HG03521 (cell line): ENCODE results near the gene ELMO1.
"Not testable (repeated sequence)": the region's sequence is repeated elsewhere in the genome, so short reads cannot be mapped to it uniquely, and the experiment has no call there.

Experiments used
- ATAC-seq: cut with Tn5 transposase; IDR thresholded peaks from one replicate; pipeline ENCODE4 v1.9.1; 2021; ENCODE audit warnings: mild to moderate bottlenecking, moderate library complexity; ENCODE audit not compliant: unreplicated experiment

ELMO1 gene

GRCh38 chr7:37149773-37150124 is 298.9 kb downstream of the ELMO1 start:
- ATAC-seq, result no peak

GRCh38 chr7:37149051-37149772 is 299.5 kb downstream of the ELMO1 start:
- no peak for ATAC-seq

DNA sequence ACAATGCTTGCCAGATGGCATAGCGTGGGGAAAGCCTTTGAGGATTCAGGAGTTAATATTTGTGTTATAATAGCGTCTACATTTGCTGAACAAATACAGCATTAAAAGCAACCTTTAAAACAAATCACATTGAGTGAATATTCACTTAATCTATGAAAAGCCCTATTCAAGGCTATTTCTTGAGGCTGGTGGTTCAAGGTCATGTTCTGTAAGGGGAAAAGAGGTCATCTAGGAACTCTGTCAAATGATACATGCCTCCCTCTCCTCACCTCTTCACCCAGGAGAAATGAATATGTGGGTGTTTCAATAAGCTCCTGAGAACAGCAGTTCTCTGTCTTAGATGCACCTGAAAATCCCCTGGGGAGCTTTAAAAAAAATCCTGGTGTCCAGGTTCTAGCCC is 303.0 kb downstream of the ELMO1 start:
- ATAC-seq, result no peak

- no peak for ATAC-seq
Measured at GRCh38 chr7:37144423-37144822, 304.2 kb downstream of the ELMO1 start.

GRCh38 chr7:37142958-37143357 is 305.7 kb downstream of the ELMO1 start:
- no peak for ATAC-seq

DNA sequence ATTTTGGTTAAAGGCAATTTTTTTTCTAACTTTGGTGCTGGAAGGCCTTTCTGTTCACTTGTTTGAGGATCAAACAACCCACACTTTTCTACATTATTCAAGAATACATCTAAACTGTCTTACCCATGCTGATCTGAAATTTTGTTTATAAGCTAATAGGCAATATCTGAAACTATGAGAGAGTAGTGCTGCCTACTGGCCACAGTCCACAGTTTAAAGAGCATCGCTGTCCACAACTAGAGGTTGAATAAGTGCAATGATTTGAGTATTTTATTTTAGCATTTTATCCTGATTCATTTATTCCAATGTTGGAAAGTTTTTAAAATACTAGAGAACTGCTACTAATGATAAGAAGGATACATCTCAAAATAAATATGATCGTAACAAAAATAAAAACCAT is 306.9 kb downstream of the ELMO1 start:
- ATAC-seq, result no peak

GRCh38 chr7:37133902-37134301 is 314.8 kb downstream of the ELMO1 start:
- ATAC-seq, result not testable (repeated sequence)

DNA sequence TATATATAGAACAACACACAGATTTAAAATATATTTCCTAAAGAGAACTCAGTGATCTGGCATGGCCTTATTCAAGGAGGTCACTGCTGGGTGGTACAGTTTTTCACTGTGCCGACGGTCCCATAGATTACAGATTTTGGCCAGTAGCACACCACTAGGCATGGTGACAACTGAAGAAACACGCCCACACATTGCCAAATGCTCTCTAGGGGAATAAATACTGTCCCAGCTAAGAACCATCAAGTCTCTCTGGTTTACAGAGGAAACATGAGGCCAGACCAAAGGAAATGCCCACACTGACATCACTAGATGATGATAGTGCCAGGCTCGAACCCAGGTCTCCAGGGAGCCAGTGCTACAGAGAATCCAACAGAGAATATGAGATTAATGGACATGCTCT is 316.8 kb downstream of the ELMO1 start:
- ATAC-seq, result no peak

DNA sequence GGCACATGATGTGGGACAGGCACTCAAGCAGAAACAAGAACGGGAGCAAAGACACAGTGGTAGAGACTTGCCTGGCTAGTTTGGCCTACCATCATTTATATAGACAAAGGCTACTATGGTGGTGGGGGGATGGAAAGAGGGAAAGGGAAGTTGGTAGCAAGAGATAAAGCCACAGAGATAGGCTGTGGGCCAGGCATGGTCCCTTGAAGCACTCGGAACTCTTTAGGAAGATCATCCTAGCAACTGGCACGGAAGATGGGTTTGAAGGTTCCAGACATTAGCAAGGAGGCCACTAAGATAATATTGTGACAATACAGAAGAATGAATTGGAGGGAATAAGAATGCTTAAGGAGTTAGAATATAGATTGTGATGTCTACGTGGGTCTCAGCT is 319.6 kb downstream of the ELMO1 start:
- no peak for ATAC-seq

GRCh38 chr7:37128327-37129034 is 320.2 kb downstream of the ELMO1 start:
- ATAC-seq, result no peak

DNA sequence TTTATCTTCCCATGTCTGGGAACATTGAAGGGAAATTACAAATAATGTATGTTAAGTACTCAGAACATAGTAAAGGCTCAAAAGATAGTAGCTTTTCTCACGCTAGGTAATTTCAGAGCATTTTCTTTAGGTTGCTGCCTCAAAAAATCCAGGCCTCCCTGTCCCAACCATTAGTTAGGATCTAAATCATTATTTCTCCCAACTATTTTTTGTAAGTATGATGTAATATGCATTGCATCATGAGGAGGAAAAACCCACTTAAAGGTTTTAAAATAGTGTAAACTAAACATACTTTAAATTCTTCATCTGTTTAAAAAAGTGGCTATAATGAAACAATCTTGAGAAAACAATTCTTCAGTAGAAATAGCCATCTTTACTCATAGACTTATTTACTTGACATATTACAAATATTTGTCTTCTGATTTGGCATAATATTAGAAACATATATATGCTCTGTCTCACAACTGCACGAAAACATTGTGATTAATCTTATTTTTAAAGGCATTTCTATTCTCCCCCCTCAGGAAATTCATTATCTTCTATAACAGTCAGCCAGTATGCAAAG is 329.3 kb downstream of the ELMO1 start:
- no peak for ATAC-seq

DNA sequence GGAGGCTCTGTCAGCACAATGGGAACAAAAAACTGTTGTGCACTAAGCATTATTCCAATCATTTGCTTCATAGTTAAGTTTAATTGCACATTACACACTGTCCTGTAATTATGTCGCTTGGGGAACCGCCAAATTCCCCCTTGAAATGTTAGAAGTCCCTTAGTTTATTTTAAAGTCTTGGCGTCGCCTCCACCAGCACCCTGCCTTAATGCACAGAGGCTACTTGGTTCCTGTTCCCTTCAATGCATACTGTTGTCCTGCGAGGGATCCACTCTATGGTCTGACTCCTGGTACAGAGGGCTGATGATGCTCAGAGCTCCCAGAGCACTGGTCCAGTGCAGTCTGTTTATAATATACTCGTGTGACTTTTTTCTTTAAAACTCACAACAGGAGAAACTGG is 330.7 kb downstream of the ELMO1 start:
- ATAC-seq, result no peak

- no peak for ATAC-seq
Measured at GRCh38 chr7:37117292-37117691, 331.4 kb downstream of the ELMO1 start.

GRCh38 chr7:37116093-37116701 is 332.5 kb downstream of the ELMO1 start:
- no peak for ATAC-seq

GRCh38 chr7:37113661-37114355 is 334.9 kb downstream of the ELMO1 start:
- no peak for ATAC-seq

GRCh38 chr7:37112876-37113275 is 335.8 kb downstream of the ELMO1 start:
- ATAC-seq, result no peak

DNA sequence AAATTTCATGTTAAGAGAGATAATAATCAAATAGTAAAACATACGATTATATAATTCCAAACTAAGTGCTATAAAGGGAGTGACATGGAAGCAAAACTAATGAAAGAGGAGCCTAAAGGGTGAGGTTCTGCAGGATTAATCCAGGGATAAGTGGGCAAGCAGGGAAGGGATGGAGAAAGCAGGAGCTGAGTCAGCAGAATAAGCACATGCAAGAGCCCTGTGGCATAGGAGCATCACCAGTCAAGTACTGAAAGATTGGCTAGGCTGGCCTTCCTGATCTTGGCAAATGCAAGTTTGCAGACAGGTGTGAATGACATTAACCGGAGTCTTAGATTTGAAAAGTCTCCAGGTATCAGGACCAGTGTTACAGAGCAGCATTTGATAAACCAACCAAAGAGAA is 336.4 kb downstream of the ELMO1 start:
- ATAC-seq, result no peak

DNA sequence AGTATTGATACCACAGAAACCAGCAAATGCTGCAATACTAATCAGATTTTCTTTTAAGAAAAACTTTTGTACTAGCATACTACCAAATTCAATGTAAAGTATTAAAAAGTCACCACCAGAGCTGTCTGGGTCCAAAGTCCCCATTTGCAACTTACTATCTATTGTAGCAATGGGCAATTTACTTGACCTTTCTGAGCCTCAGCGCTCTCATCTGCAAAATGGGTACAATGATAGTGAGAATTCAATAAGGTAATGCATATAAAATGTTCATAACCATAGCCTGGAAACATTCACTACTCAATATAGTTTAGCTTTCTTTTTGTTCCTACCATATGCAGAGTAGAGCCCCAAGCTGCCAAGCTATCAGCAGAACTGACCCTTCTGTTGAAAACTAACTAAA is 337.2 kb downstream of the ELMO1 start:
- ATAC-seq, result no peak

GRCh38 chr7:37110660-37111424 is 337.8 kb downstream of the ELMO1 start:
- no peak for ATAC-seq

- no peak for ATAC-seq
Measured at GRCh38 chr7:37109843-37110242, 338.8 kb downstream of the ELMO1 start.
